HFFc6 (cell line): ENCODE measurements around the gene IGFBP7. TPM values are rescaled to one million over a fixed set of nuclear protein-coding genes. Genes with fewer than 3 reads are reported as not detected.
A peak's percentile ranks its signal among the peaks of the same experiment; 100 is the strongest.

Source experiments
- DNase-seq: peaks from one replicate; pipeline ENCODE4 v3.0.0-alpha.2; 2018
- H3K27ac Mint-ChIP-seq: 2 replicates; pipeline ENCODE4 v1.8.0; 2020; ENCODE audit warnings: mild to moderate bottlenecking, mixed read lengths
- H3K27me3 Mint-ChIP-seq: 2 replicates; pipeline ENCODE4 v1.8.0; 2021; ENCODE audit warnings: mild to moderate bottlenecking, moderate library complexity, mixed read lengths; ENCODE audit not compliant: insufficient read depth
- H3K36me3 Mint-ChIP-seq: 2 replicates; pipeline ENCODE4 v1.8.0; 2021; ENCODE audit warnings: low read depth, mixed read lengths
- H3K4me1 Mint-ChIP-seq: 2 replicates; pipeline ENCODE4 v1.8.0; 2020; ENCODE audit warnings: low read depth, mixed read lengths
- H3K4me3 Mint-ChIP-seq: 2 replicates; pipeline ENCODE4 v1.8.0; 2020; ENCODE audit warnings: mild to moderate bottlenecking, moderate library complexity, mixed read lengths
- H3K9me3 Mint-ChIP-seq: 2 replicates; pipeline ENCODE4 v1.8.0; 2020; ENCODE audit warnings: mild to moderate bottlenecking, mixed read lengths
- CTCF ChIP-seq: fragments of 200-600 bp; sonication (generic); IDR thresholded peaks from 2 replicates; pipeline ENCODE4 v1.5.0; 2021; ENCODE audit warnings: antibody characterized with exemption, mild to moderate bottlenecking
- total RNA-seq, 6 experiments: library from RNA; stranded (reverse); fragmentation: NEBNext Ultra II Directional; extraction: Animal tissue kit (Norgen Biotek cat#: 25700); gene quantifications; 2 replicates in 1 of 6; 3 replicates in 5 of 6; pipeline ENCODE4 v1.2.3, GENCODE V29; 2021

The IGFBP7 gene
- total RNA-seq, 6 experiments from 2014 or later, result 464 to 821 (median 485) TPM

- Mint-ChIP-seq H3K27me3 (no peaks in the 10 kb centered on the region), H3K27ac (no peak overlapping the region), H3K4me1 (peaks cover 27% of the 10 kb centered on the region), H3K9me3 (peaks cover 21% of the 10 kb centered on the region), H3K4me3 (no peak overlapping the region), H3K36me3 (peaks cover 25% of the 10 kb centered on the region)
- no peak for TF ChIP-seq CTCF
- DNase-seq, result no peak
Measured at GRCh38 chr4:57122959-57123358, 12.8 kb upstream of the IGFBP7 start.

- Mint-ChIP-seq H3K36me3 (peaks cover 6% of the 10 kb centered on the region), H3K4me1 (peaks cover 63% of the 10 kb centered on the region), H3K9me3 (peaks cover 5% of the 10 kb centered on the region), H3K27me3 (peaks cover under 1% of the 10 kb centered on the region; the same call in 1 of the 2 replicates), H3K27ac (peak overlapping the region; percentile 94), H3K4me3 (peak overlapping the region; percentile 80)
- TF ChIP-seq CTCF, result no peak
- peak; percentile 92 for DNase-seq
Measured at GRCh38 chr4:57119054-57119651, 9.0 kb upstream of the IGFBP7 start.

GRCh38 chr4:57117491-57117890 is 7.3 kb upstream of the IGFBP7 start:
- H3K27me3 Mint-ChIP-seq, result peaks cover 2% of the 10 kb centered on the region; the same call in 1 of the 2 replicates
- H3K4me1 Mint-ChIP-seq, result peaks cover 78% of the 10 kb centered on the region
- H3K27ac Mint-ChIP-seq, result no peak overlapping the region
- H3K36me3 Mint-ChIP-seq, result no peaks in the 10 kb centered on the region; the same call in 1 of the 2 replicates
- H3K9me3 Mint-ChIP-seq, result no peaks in the 10 kb centered on the region; the same call in 1 of the 2 replicates
- no peak for DNase-seq
- peak overlapping the region; percentile 1; the same call in 1 of the 2 replicates for H3K4me3 Mint-ChIP-seq
- TF ChIP-seq CTCF, result no peak

- Mint-ChIP-seq H3K4me3 (no peak overlapping the region), H3K27ac (no peak overlapping the region), H3K4me1 (peaks cover 90% of the 10 kb centered on the region), H3K27me3 (peaks cover 2% of the 10 kb centered on the region; the same call in 1 of the 2 replicates), H3K36me3 (no peaks in the 10 kb centered on the region), H3K9me3 (no peaks in the 10 kb centered on the region)
- TF ChIP-seq CTCF, result no peak
- DNase-seq, result no peak
Measured at GRCh38 chr4:57116245-57116644, 6.1 kb upstream of the IGFBP7 start.

- peak; percentile 73 for DNase-seq
- H3K4me1 Mint-ChIP-seq, result peaks cover 90% of the 10 kb centered on the region
- no peak overlapping the region for H3K27ac Mint-ChIP-seq
- peak overlapping the region; percentile 2; the same call in 1 of the 2 replicates for H3K4me3 Mint-ChIP-seq
- H3K27me3 Mint-ChIP-seq, result peaks cover 2% of the 10 kb centered on the region; the same call in 1 of the 2 replicates
- no peaks in the 10 kb centered on the region for H3K9me3 Mint-ChIP-seq
- no peak for TF ChIP-seq CTCF
- H3K36me3 Mint-ChIP-seq, result no peaks in the 10 kb centered on the region
Measured at GRCh38 chr4:57114973-57115372, 4.8 kb upstream of the IGFBP7 start.
